GM18873 (cell line): Measurements from ENCODE around the gene KCND3.

Experiments
- ATAC-seq: cut with Tn5 transposase; IDR thresholded peaks from one replicate; pipeline ENCODE4 v1.9.1; 2021; ENCODE audit warnings: mild to moderate bottlenecking, moderate library complexity, moderate number of reproducible peaks; ENCODE audit not compliant: unreplicated experiment, low FRiP score

KCND3 gene

GRCh38 chr1:111887385-111887784 lies 102.1 kb downstream of the KCND3 start:
- ATAC-seq, result no peak

- ATAC-seq, result no peak
Observed at GRCh38 chr1:111886741-111887140, 102.7 kb downstream of the KCND3 start.

GRCh38 chr1:111884772-111885443 lies 104.6 kb downstream of the KCND3 start:
- no peak for ATAC-seq

GRCh38 chr1:111882986-111883560 lies 106.4 kb downstream of the KCND3 start:
- ATAC-seq, result no peak

GRCh38 chr1:111882559-111882958 lies 106.9 kb downstream of the KCND3 start:
- ATAC-seq, result no peak

GRCh38 chr1:111880881-111881837 lies 108.3 kb downstream of the KCND3 start:
- ATAC-seq, result no peak

GRCh38 chr1:111879081-111879480 lies 110.4 kb downstream of the KCND3 start:
- no peak for ATAC-seq

- no peak for ATAC-seq
Observed at GRCh38 chr1:111878649-111879048, 110.8 kb downstream of the KCND3 start.

- ATAC-seq, result no peak
Observed at GRCh38 chr1:111878091-111878490, 111.4 kb downstream of the KCND3 start.

GRCh38 chr1:111876631-111877030 lies 112.8 kb downstream of the KCND3 start:
- ATAC-seq, result no peak

GRCh38 chr1:111875640-111876039 lies 113.8 kb downstream of the KCND3 start:
- no peak for ATAC-seq

GRCh38 chr1:111873460-111874030 lies 115.9 kb downstream of the KCND3 start:
- no peak for ATAC-seq

- ATAC-seq, result no peak
Observed at GRCh38 chr1:111870181-111870580, 119.3 kb downstream of the KCND3 start.

- no peak for ATAC-seq
Observed at GRCh38 chr1:111867868-111868440, 121.5 kb downstream of the KCND3 start.

GRCh38 chr1:111864862-111865261 lies 124.6 kb downstream of the KCND3 start:
- no peak for ATAC-seq

- no peak for ATAC-seq
Observed at GRCh38 chr1:111863401-111863800, 126.1 kb downstream of the KCND3 start.

- ATAC-seq, result no peak
Observed at GRCh38 chr1:111862599-111862998, 126.9 kb downstream of the KCND3 start.

GRCh38 chr1:111861523-111861922 lies 127.9 kb downstream of the KCND3 start:
- no peak for ATAC-seq

- no peak for ATAC-seq
Observed at GRCh38 chr1:111857194-111857651, 132.2 kb downstream of the KCND3 start.

GRCh38 chr1:111856411-111857185 lies 132.9 kb downstream of the KCND3 start:
- ATAC-seq, result no peak
